ENCODE measurements around the gene CXCL16.
A peak's percentile ranks its signal among the peaks of the same experiment; 100 is the strongest.

The CXCL16 gene

GRCh38 chr17:4785311-4786105 lies 45.8 kb upstream of the CXCL16 start:
- H3K4me3 ChIP-seq (ENCODE audit: low read depth, low read length): peak overlapping the region; percentile 30
- H3K36me3 ChIP-seq: no peaks in the 10 kb centered on the region
- no peak for TF ChIP-seq CTCF (IDR thresholded peaks at IDR 0.05; ENCODE audit: low read depth, low read length)

GRCh38 chr17:4782652-4783051 lies 42.9 kb upstream of the CXCL16 start:
- Histone ChIP-seq H3K27ac (no peak overlapping the region), H3K9me3 (ENCODE audit: severe bottlenecking) (no peaks in the 10 kb centered on the region), H3K4me3 (ENCODE audit: low read depth, low read length) (no peak overlapping the region), H3K36me3 (no peaks in the 10 kb centered on the region), H3K27me3 (ENCODE audit: insufficient read depth, low read depth, severe bottlenecking) (no peaks in the 10 kb centered on the region)
- no peak for TF ChIP-seq CTCF (IDR thresholded peaks at IDR 0.05; ENCODE audit: low read depth, low read length)
- no peak for DNase-seq

More at GRCh38 chr17:4785311-4786105, 45.8 kb upstream of the CXCL16 start:
- Histone ChIP-seq H3K27me3 (ENCODE audit: insufficient read depth, low read depth, severe bottlenecking) (no peaks in the 10 kb centered on the region), H3K27ac (peak overlapping the region; percentile 63), H3K9me3 (ENCODE audit: severe bottlenecking) (no peaks in the 10 kb centered on the region)
- DNase-seq: no peak

- no peak for TF ChIP-seq CTCF (IDR thresholded peaks at IDR 0.05; ENCODE audit: low read depth, low read length)
- no peaks in the 10 kb centered on the region for H3K36me3 ChIP-seq
- H3K27ac ChIP-seq: no peak overlapping the region
- no peak for DNase-seq
- no peak overlapping the region for H3K4me3 ChIP-seq (ENCODE audit: low read depth, low read length)
- no peaks in the 10 kb centered on the region for H3K27me3 ChIP-seq (ENCODE audit: insufficient read depth, low read depth, severe bottlenecking)
- H3K9me3 ChIP-seq (ENCODE audit: severe bottlenecking): no peaks in the 10 kb centered on the region
Observed at GRCh38 chr17:4780325-4780955, 40.7 kb upstream of the CXCL16 start.

- no peak for DNase-seq
- H3K9me3 ChIP-seq (ENCODE audit: severe bottlenecking): no peaks in the 10 kb centered on the region
Observed at GRCh38 chr17:4777969-4778760, 38.4 kb upstream of the CXCL16 start.

GRCh38 chr17:4772235-4772613 lies 32.5 kb upstream of the CXCL16 start:
- Histone ChIP-seq H3K4me3 (ENCODE audit: low read depth, low read length) (no peak overlapping the region), H3K27ac (no peak overlapping the region), H3K9me3 (ENCODE audit: severe bottlenecking) (no peaks in the 10 kb centered on the region), H3K27me3 (ENCODE audit: insufficient read depth, low read depth, severe bottlenecking) (no peaks in the 10 kb centered on the region), H3K36me3 (no peaks in the 10 kb centered on the region)
- no peak for TF ChIP-seq CTCF (IDR thresholded peaks at IDR 0.05; ENCODE audit: low read depth, low read length)
- DNase-seq: no peak

More at GRCh38 chr17:4777969-4778760, 38.4 kb upstream of the CXCL16 start:
- no peak for TF ChIP-seq CTCF (IDR thresholded peaks at IDR 0.05; ENCODE audit: low read depth, low read length)
- H3K36me3 ChIP-seq: no peaks in the 10 kb centered on the region
- no peak overlapping the region for H3K4me3 ChIP-seq (ENCODE audit: low read depth, low read length)
- H3K27ac ChIP-seq: no peak overlapping the region
- no peaks in the 10 kb centered on the region for H3K27me3 ChIP-seq (ENCODE audit: insufficient read depth, low read depth, severe bottlenecking)

Data from WERI-Rb-1 (cell line).